Measurements from ENCODE around the gene ZDHHC24.

Gene ZDHHC24

DNA sequence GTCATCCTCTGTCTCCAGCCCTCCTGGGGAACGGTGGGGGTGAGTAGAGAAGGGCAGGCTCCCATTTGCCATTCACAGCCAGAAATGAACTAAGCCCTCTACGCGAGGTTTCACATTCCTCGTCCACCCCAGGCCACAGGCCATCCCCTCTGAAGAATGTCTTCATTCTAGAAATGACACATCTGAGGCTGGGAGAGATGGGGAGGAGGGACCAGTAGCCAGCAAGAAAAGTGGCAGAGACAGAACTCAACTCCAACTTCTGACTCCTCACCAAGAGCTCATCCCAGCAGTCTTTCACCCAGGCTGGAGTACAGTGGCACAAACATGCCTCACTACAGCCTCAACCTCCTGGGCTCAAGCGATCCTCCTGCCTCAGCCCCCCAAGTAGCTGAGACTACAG is 19.1 kb upstream of the ZDHHC24 start:
- no peak for DNase-seq (ENCODE audit: low read depth)
- TF ChIP-seq, protein P1, sequence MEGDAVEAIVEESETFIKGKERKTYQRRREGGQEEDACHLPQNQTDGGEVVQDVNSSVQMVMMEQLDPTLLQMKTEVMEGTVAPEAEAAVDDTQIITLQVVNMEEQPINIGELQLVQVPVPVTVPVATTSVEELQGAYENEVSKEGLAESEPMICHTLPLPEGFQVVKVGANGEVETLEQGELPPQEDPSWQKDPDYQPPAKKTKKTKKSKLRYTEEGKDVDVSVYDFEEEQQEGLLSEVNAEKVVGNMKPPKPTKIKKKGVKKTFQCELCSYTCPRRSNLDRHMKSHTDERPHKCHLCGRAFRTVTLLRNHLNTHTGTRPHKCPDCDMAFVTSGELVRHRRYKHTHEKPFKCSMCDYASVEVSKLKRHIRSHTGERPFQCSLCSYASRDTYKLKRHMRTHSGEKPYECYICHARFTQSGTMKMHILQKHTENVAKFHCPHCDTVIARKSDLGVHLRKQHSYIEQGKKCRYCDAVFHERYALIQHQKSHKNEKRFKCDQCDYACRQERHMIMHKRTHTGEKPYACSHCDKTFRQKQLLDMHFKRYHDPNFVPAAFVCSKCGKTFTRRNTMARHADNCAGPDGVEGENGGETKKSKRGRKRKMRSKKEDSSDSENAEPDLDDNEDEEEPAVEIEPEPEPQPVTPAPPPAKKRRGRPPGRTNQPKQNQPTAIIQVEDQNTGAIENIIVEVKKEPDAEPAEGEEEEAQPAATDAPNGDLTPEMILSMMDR (IDR thresholded peaks at IDR 0.05; ENCODE audit: low read depth, low read length, missing control alignments): no peak

DNA sequence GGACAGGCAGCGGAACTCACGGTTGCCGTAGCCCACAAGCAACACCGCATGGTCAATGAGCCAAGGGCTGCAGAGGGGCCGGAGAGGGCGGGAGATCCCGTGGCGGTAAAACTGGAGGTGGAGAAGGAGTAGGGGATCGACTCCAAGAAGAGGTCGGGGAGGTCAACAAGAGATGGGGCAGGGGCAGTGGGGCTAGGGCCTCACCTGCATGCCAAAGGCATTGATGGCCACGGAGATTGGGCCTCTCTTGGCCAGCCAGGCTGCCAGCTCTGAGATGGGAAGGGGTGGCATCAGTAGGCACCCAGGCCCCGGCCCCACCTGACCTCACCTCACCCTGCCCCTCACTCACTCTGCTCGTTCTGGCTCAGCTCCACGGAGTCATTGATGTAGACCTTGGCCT is 18.7 kb upstream of the ZDHHC24 start:
- no peak for DNase-seq (ENCODE audit: low read depth)
- TF ChIP-seq, protein P1 (IDR thresholded peaks at IDR 0.05; ENCODE audit: low read depth, low read length, missing control alignments): no peak
- H3K4me3 ChIP-seq (ENCODE audit: low read depth, low read length): no peak overlapping the region

More for the DNA sequence above, 19.1 kb upstream of the ZDHHC24 start:
- H3K4me3 ChIP-seq (ENCODE audit: low read depth, low read length): no peak overlapping the region

DNA sequence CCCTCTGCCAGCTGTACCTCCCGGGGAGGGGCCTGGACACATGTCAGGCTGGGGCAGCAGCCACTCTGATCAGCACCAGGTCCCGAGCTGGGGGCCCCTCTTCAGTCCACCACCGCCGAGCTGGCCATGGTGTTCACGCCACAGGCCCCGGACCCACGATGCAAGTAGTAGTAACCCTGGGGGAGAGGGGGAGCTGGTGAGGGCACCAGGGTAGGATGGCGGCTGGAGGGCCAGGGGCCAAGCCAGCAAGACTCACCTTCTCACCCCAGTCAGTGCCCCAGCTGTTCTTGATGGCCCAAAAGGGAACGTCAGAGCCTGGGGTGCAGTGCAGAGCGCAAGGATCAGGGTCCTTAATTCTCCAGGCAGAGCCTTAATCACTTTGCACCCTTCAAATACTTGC is 18.0 kb upstream of the ZDHHC24 start:
- TF ChIP-seq, protein P1 (IDR thresholded peaks at IDR 0.05; ENCODE audit: low read depth, low read length, missing control alignments): no peak
- no peak for DNase-seq (ENCODE audit: low read depth)
- no peak overlapping the region for H3K4me3 ChIP-seq (ENCODE audit: low read depth, low read length)

DNA sequence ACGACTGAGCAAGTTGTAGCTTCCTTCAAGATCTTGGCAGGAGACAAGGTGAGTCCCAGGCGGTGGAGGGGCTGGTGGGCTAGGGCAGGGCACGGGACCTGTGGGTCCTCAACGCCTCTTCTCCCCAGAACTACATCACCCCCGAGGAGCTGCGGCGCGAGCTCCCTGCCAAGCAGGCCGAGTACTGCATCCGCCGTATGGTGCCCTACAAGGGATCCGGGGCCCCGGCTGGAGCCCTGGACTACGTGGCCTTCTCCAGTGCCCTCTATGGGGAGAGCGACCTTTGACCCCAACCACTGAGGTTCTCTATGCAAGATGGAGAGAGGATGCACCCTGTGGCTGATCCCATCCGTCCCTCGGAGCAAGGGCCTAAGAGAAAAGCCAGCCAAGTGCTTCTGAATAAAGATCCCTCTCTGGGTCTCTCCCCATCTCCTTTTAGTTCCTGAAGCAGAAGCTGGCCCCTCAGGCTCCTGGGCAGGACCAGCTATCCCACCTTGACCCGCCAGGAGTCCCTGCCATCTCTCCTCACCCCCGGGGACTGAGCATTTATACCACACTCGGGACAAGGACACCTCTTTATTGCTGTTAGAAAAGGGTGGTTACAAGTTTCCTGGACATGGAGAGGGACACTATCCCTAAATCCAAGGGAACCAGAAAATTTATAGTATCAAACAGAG is 17.2 kb upstream of the ZDHHC24 start:
- no peak for DNase-seq (ENCODE audit: low read depth)
- no peak overlapping the region for H3K4me3 ChIP-seq (ENCODE audit: low read depth, low read length)
- TF ChIP-seq, protein P1 (IDR thresholded peaks at IDR 0.05; ENCODE audit: low read depth, low read length, missing control alignments): no peak

DNA sequence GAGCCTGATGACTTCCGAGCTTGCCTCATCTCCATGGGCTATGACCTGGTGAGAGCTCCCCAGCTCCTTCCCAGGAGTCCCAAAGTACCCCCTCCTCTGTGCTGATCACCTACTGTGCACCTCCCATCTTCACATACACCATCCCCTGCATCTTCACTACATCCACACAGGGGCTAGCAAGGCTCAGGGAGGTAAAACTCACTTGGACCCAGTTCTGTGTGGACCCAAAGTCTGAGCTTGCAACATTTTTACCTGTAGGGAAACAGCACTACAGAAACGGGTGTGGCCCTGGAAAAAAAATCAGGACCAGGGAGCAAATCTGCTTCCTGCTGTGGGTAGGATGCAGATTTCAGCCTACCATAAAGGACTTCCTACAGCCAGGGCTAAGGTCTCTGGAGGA is 16.4 kb upstream of the ZDHHC24 start:
- TF ChIP-seq, protein P1 (IDR thresholded peaks at IDR 0.05; ENCODE audit: low read depth, low read length, missing control alignments): no peak
- H3K4me3 ChIP-seq (ENCODE audit: low read depth, low read length): no peak overlapping the region
- no peak for DNase-seq (ENCODE audit: low read depth)

DNA sequence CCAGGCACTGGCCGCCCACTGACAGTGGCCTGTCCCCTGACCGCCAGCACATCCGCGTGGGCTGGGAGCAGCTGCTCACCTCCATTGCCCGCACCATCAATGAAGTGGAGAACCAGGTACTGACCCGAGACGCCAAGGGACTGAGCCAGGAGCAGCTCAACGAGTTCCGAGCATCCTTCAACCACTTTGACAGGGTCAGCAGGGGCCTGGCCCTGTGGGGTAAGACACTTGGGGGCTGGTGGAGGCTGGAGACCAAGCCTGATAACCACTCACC is 16.1 kb upstream of the ZDHHC24 start:
- DNase-seq (ENCODE audit: low read depth): no peak
- TF ChIP-seq, protein P1 (IDR thresholded peaks at IDR 0.05; ENCODE audit: low read depth, low read length, missing control alignments): no peak
- no peak overlapping the region for H3K4me3 ChIP-seq (ENCODE audit: low read depth, low read length)

Measured in GM12864 (cell line).